Heart right ventricle (tissue), 16 donors: Measurements from ENCODE around the gene MAPRE2. TPM values are rescaled to one million over a fixed set of nuclear protein-coding genes. Genes with fewer than 3 reads are reported as not detected.

Experiments
- ATAC-seq, 8 donors: fragments of 200-7000 bp; cut with Tn5 transposase; one replicate each; pipeline ENCODE4 v1.9.1; 2020; ENCODE audit warnings: mild to moderate bottlenecking in 8 of 8, moderate library complexity in 8 of 8, moderate number of reproducible peaks in 1 of 8
- DNase-seq, 2 donors: peaks; one replicate each; pipeline ENCODE4 v3.0.0-alpha.2; 2020
- H3K27ac ChIP-seq, 10 donors: fragments of 200-600 bp; sonication (generic) in 2 of 10; one replicate each; pipeline versions ENCODE4 v1.5.0 to v1.8.0; 2020 to 2022; ENCODE audit warnings: mild to moderate bottlenecking in 3 of 10
- H3K27me3 ChIP-seq, 7 donors: fragments of 200-600 bp; one replicate each; pipeline ENCODE4 v1.8.0; 2021 to 2022; ENCODE audit warnings: mild to moderate bottlenecking in 2 of 7
- H3K36me3 ChIP-seq, 9 donors: fragments of 200-600 bp; sonication (generic) in 1 of 9; one replicate each; pipeline versions ENCODE4 v1.5.0 to v1.8.0; 2020 to 2022; ENCODE audit warnings: mild to moderate bottlenecking in 2 of 9
- H3K4me1 ChIP-seq, 9 donors: fragments of 200-600 bp; sonication (generic) in 1 of 9; one replicate each; pipeline versions ENCODE4 v1.5.0 to v1.8.0; 2020 to 2022; ENCODE audit warnings: mild to moderate bottlenecking in 4 of 9
- H3K4me3 ChIP-seq, 10 donors: fragments of 200-600 bp; sonication (generic) in 2 of 10; one replicate each; pipeline versions ENCODE4 v1.5.0 to v1.8.0; 2020 to 2022; ENCODE audit warnings: mild to moderate bottlenecking in 7 of 10, moderate library complexity in 2 of 10
- H3K9me3 ChIP-seq, 11 donors: fragments of 200-600 bp in 10 of 11; sonication (generic) in 2 of 11; one replicate each; pipeline versions ENCODE4 v1.5.0 to v1.8.0; 2013 to 2022; ENCODE audit warnings: mild to moderate bottlenecking in 2 of 11, control low read depth in 1 of 11, moderate library complexity in 1 of 11
- WGBS, 2 donors: extraction: QIAGEN DNeasy Blood & Tissue Kit; methylation state at CpG; one replicate each; pipeline ENCODE4 v1.1.7; 2013; ENCODE audit warnings: inconsistent platforms in 1 of 2; 5-methylcytosine and 5-hydroxymethylcytosine counted together
- intact Hi-C, 10 donors: fragments of 100-400 bp; cut with DNase I; formaldehyde crosslinking; loops; one replicate each; pipeline versions ENCODE4 v1.11.1 to v1.14.2; 2022
- polyA plus RNA-seq, 2 donors: library from polyadenylated mRNA; stranded (reverse); fragments of 200-250 nt; gene quantifications; one replicate each; pipeline ENCODE4 v1.2.3, GENCODE V29; 2013
- total RNA-seq, 10 donors: library from RNA; stranded (reverse); fragmentation: NEBNext Ultra II Directional in 3 of 10; extraction: Animal tissue kit (Norgen Biotek cat#: 25700) in 3 of 10; gene quantifications; one replicate each; pipeline versions ENCODE4 v1.2.1 to v1.2.4, GENCODE V29; 2021 to 2023
- TF ChIP-seq, protein P1 (sequence below), 9 donors: fragments of 200-600 bp; sonication (generic) in 2 of 9; IDR thresholded peaks; one replicate each; pipeline versions ENCODE4 v1.5.0 to v1.8.0; 2021 to 2022; ENCODE audit warnings: antibody characterized with exemption in 9 of 9, mild to moderate bottlenecking in 5 of 9, moderate library complexity in 1 of 9
- donor health status: Arrhythmogenic right ventricular cardiomyopathy.
- donor health status: ischemic (EF 13 %, LVEDD 7.1; RV severe dilation, severe dysfunction).
- donor health status: healthy with polysubstance abuse.
- donor health status: DM: no; HTN: yes; CAD: no.
- donor health status: DM: no; HTN: no; CAD: no.
- donor health status: ischemic (EF 25% LVEDD 6.9; RV normal size, moderate dysfunction).
- donor health status: ischemic (EF 25% LVEDD 5.7; RV mildly dilated, moderate dysfunction).
- donor health status: healthy.
- donor health status: DM: yes; HTN: yes; CAD: no.
- donor health status: Ischemic cardiomyopathy.
- donor health status: ischemic (EF 35%, LVEDD 5.7; RV mildly dilated, moderate dysfunction).
- donor health status: nonischemic (EF 11% LVEDD 7.7; RV severe dilation, severe dysfunction).
- donor health status: DM: yes; HTN: yes; CAD: no.
- donor health status: PGD.
- donor health status: ischemic (EF 29% LVEDD 5.4; RV normal size, mild dysfunction).
- donor health status: nonischemic (EF 23%, LVEDD 6.1; RV moderate dilation, normal function).

Gene MAPRE2
- total and polyA plus RNA-seq, 12 donors: 31.7 to 211 (median 130) TPM

DNA sequence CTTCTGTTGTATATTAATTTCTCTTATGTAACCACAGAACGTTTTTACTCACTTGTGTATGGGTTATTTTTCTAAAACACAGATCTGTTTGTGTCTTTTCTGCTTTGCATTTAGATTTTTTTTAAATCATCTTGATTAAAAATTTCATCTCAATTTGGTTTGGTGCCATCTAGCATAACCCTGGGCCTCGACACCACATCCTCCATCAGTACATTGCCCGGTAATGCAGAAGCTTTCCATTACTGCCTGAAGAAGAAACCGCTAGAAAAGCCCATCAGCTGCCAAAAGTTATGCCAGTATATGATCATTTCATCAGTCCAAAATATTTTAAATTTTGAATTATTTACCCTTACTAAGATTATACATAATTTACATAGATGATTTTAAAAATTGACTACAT is 26.2 kb downstream of the MAPRE2 start:
- 71% methylated on average over 4 of the region's 4 CpGs for WGBS, 2 donors
- Histone ChIP-seq H3K4me3 (no peak overlapping the region), H3K36me3 (peaks cover 0 to 19% (median 9%) of the 10 kb centered on the region in 9 donors), H3K4me1 (peaks cover 3 to 66% (median 33%) of the 10 kb centered on the region in 9 donors), H3K27me3 (no peaks in the 10 kb centered on the region), H3K27ac (no peak overlapping the region), H3K9me3 (no peaks in the 10 kb centered on the region)
- intact Hi-C loops: no loop called here
- no peak for DNase-seq
- TF ChIP-seq, protein P1, sequence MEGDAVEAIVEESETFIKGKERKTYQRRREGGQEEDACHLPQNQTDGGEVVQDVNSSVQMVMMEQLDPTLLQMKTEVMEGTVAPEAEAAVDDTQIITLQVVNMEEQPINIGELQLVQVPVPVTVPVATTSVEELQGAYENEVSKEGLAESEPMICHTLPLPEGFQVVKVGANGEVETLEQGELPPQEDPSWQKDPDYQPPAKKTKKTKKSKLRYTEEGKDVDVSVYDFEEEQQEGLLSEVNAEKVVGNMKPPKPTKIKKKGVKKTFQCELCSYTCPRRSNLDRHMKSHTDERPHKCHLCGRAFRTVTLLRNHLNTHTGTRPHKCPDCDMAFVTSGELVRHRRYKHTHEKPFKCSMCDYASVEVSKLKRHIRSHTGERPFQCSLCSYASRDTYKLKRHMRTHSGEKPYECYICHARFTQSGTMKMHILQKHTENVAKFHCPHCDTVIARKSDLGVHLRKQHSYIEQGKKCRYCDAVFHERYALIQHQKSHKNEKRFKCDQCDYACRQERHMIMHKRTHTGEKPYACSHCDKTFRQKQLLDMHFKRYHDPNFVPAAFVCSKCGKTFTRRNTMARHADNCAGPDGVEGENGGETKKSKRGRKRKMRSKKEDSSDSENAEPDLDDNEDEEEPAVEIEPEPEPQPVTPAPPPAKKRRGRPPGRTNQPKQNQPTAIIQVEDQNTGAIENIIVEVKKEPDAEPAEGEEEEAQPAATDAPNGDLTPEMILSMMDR (IDR thresholded peaks at IDR 0.05): no peak
- no peak for ATAC-seq

DNA sequence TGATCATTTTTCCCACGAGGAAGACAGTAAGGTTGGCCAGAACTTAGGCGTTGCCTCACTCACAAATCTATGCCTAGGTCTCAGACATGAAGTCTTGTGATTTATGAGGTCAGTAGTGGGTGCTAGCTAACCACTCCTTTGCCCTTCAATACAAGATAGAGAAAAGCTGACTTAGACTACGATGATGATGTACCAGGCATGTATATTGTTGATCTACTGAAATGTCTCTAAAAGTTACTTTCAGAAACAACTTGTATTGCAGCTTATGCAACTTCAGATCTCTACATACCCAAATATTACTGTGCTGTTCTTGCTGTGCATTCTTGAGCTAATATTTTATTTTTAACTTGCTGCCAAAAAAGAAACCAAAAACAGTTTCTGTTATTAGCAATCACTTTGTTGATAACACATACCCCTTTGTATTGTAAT is 30.6 kb downstream of the MAPRE2 start:
- H3K27me3 ChIP-seq: no peaks in the 10 kb centered on the region
- ATAC-seq (peak in 4 of 8 donors; percentile 18 to 67 (median 26)), DNase-seq (no peak)
- 27 to 34% methylated on average over 3 of the region's 3 CpGs for WGBS, 2 donors
- peak overlapping the region; percentile 2 to 80 (median 54) for H3K27ac ChIP-seq
- H3K36me3 ChIP-seq: peaks cover 0 to 19% (median 9%) of the 10 kb centered on the region in 9 donors
- TF ChIP-seq, protein P1 (IDR thresholded peaks at IDR 0.05): no peak
- intact Hi-C loops: no loop called here
- H3K4me3 ChIP-seq: no peak overlapping the region
- no peaks in the 10 kb centered on the region for H3K9me3 ChIP-seq
- peaks cover 13 to 84% (median 59%) of the 10 kb centered on the region in 9 donors for H3K4me1 ChIP-seq

DNA sequence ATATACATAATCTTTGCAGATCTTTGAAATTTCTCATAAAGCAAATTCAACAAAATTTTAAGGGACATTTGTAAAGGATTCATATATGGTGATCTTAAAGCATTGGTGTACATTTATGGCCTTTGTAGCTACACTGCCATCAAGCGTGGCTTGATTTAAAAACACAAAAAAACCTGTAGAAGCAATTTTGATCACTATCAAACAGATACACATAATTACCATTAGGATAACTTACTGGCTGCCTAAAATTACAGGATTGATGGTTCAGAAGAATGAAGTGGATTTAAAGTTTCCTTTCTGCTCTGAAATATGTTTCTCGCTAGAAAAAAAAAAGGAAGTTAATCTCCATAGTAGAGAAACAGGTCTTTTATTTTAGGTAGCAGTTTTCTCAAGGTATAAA is 31.4 kb downstream of the MAPRE2 start:
- intact Hi-C loops: no loop called here
- TF ChIP-seq, protein P1 (IDR thresholded peaks at IDR 0.05): no peak
- no peak for ATAC-seq
- DNase-seq: no peak
- Histone ChIP-seq H3K27me3 (no peaks in the 10 kb centered on the region), H3K27ac (peak overlapping the region in 9 of 10 donors; percentile 3 to 80 (median 57)), H3K4me1 (peaks cover 13 to 83% (median 63%) of the 10 kb centered on the region in 9 donors), H3K9me3 (no peaks in the 10 kb centered on the region), H3K36me3 (peaks cover 0 to 19% (median 9%) of the 10 kb centered on the region in 9 donors), H3K4me3 (no peak overlapping the region)
- WGBS, 2 donors: 81 to 88% methylated on average over 2 of the region's 2 CpGs

- ATAC-seq (no peak), DNase-seq (no peak)
- WGBS, 2 donors: 39 to 43% methylated on average over 3 of the region's 3 CpGs
- H3K27me3 ChIP-seq: no peaks in the 10 kb centered on the region
- H3K4me3 ChIP-seq: no peak overlapping the region
- peaks cover 0 to 19% (median 9%) of the 10 kb centered on the region in 9 donors for H3K36me3 ChIP-seq
- TF ChIP-seq, protein P1 (IDR thresholded peaks at IDR 0.05): no peak
- intact Hi-C loops: no loop called here
- H3K4me1 ChIP-seq: peaks cover 13 to 83% (median 69%) of the 10 kb centered on the region in 9 donors
- peak overlapping the region in 9 of 10 donors; percentile 9 to 80 (median 59) for H3K27ac ChIP-seq
- H3K9me3 ChIP-seq: no peaks in the 10 kb centered on the region
Observed at GRCh38 chr18:35073186-35074105, 32.2 kb downstream of the MAPRE2 start.
